UCSD-AML1 (cell line): ENCODE results near the gene ALG1L2.
"Not testable (repeated sequence)": the region's sequence is repeated elsewhere in the genome, so short reads cannot be mapped to it uniquely, and the experiment has no call there.

Experiments used
- DNase-seq: peaks from one replicate; lab custom pipeline; 2025; ENCODE audit not compliant: unreplicated experiment; lab: John Stamatoyannopoulos, UW

The ALG1L2 gene

GRCh38 chr3:130093741-130094391 is 12.2 kb downstream of the ALG1L2 start:
- DNase-seq = peak; percentile 67

DNA sequence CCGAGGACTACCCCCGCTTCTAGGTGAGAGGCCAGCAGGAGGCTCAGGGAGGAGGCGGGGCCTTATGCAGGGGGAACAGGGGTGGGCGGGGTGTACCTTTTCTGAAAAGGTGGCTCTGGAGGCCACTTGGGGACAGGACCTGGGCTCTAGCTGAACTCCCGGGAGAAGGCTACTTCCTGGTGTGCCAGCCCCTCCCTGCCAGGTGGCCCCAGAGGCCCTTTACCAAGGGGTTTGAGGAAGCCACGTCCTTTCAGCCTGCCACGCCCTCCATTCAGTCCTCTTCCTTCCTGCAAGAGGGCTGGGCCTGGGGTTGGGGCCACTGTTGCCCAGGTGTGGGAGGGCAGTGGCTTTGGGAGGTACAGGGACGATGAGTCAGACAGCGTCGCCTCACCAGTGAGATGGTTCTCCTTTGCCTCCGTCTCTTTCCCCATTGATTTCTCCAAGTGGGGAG is 12.9 kb downstream of the ALG1L2 start:
- peak; percentile 49 for DNase-seq

GRCh38 chr3:130095858-130096257 is 14.2 kb downstream of the ALG1L2 start:
- not testable (repeated sequence) for DNase-seq

- not testable (repeated sequence) for DNase-seq
These were observed 15.5 kb downstream of the ALG1L2 start for GRCh38 chr3:130097096-130097495.

DNA sequence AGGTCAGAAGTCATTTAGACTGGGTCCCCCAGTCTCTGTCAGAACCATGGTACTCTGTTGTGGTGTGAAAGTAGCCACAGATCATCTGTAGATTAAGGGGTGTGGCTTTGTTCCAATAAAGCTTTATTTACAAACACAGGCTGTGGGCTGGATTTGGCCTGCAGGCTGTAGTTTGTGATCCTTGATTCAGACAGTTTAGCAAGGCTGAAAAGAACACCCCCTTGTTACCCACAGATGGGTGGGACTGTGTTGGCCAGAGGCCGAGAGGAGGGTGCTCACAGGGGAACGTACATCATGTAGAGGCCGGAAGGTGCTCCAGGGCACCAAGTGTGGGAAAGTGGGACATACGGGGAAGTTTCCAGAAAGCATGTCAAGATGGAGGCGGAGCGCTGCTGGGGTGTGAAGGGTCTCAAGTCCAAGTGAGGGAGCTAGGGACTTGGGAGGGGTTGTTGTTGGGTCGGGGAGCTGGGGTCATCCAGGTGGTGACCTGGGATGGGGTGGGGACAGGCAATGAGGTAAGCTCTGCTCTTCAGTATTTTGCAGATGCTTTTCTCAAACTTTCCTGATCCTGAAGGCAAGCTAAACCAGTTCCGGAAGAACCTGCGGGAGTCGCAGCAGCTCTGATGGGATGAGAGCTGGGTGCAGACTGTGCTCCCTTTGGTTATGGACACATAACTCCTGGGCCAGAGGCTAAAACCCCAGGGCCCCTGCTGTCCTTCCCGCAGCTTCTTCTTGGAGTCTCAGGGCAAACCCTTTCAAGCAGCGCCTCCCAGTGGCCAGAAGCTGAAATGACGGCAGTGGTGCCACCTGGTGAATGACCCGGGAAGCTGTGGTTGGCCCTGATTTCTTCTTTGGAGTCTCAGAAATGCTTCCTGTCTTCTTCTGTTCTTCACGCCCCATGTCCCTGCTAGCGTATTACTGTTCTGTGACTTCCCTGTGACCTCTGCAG is 16.3 kb downstream of the ALG1L2 start:
- not testable (repeated sequence) for DNase-seq

GRCh38 chr3:130098639-130099385 is 17.2 kb downstream of the ALG1L2 start:
- DNase-seq = not testable (repeated sequence)

GRCh38 chr3:130102545-130102944 is 20.9 kb downstream of the ALG1L2 start:
- DNase-seq = not testable (repeated sequence)

DNA sequence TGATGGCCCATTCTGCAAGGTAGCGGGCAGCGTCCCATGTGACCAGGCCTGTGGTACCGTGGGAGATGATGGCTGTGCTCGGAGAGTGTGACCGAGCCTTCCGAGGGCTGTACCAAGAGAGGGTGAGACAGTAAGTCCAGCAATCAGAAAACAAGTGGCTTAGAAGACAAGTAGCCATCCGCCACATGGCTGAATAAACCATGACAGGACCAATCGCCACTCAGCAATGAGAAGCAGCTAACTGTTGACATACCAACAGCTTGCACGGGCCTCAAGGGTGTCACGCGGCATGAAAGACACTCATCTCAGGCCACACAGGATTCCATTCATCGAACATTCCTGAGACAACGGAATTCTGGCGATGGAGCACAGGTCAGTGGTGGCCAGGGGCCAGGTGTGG is 22.6 kb downstream of the ALG1L2 start:
- DNase-seq = not testable (repeated sequence)

- DNase-seq = not testable (repeated sequence)
These were observed 25.8 kb downstream of the ALG1L2 start for GRCh38 chr3:130107333-130107995.

DNA sequence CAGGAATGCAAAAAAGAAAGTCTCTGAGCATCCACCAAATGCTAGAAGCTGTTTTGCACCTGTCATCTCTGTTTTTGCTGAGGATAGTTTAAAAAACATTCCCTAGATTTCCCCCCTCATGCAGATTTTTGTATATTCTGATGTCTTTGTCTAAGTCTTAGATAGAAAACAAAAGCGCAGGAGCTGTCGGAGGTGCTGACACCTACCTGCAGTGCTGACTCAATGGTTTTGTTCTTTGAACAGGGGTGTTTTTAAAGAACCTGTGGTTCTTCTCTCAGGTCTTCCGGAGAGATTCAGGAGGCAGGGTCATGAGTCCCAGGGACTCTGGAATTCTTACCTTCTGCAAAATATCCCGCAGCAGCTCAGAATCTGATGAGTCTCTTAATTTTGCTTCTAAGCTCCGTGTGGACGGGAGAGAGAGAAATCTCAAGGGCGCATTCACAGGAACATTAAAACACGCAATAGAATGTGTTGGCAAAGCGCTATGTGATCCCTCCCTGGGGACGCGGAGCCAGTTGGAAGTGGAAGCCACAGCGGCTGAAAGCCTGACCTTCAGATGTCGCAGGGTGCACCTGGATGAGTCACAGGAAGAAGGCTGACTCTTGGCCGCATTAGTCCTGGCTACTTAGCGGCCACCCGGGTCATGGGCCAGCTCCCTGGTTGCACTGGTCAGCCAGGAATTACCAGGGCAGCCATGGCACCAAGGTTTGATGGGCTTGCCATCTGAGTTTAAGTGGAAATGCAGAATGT is 27.4 kb downstream of the ALG1L2 start:
- not testable (repeated sequence) for DNase-seq

- DNase-seq = not testable (repeated sequence)
These were observed 28.9 kb downstream of the ALG1L2 start for GRCh38 chr3:130110386-130111169.

DNA sequence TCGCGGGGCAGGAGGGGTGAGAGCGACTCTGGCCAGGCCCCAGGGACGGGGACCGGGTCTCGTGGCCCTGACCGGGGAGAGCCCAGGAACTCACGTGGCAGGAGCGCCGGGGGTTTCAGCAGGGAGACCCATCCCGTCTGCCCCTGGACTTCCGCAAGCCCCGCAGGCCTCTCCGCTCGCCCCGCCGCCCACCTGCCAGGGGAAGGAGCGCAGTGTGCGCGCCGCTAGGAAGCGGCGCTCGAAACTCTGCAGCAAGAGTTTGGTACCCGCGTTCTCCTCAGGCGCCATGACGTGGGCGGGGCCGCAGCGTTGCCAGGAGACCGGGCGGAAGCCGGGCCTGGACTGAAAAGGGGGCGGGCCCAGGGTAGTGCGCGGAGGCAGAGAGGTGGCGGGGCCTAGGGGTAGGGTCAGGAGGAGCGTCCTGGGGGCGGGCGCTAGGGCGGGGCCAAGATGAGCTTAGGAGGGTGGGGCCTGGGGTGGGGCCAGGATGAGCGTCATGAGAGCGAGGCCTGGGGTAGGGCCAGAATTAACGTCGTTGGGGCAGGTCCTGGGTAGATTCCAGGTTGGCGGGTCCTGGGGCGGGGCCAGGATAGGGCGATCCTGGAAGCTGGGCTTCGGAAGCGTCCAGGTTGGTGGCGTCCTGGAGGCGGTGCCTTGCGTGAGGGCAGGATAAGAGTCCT is 29.7 kb downstream of the ALG1L2 start:
- peak; percentile 100 for DNase-seq

DNA sequence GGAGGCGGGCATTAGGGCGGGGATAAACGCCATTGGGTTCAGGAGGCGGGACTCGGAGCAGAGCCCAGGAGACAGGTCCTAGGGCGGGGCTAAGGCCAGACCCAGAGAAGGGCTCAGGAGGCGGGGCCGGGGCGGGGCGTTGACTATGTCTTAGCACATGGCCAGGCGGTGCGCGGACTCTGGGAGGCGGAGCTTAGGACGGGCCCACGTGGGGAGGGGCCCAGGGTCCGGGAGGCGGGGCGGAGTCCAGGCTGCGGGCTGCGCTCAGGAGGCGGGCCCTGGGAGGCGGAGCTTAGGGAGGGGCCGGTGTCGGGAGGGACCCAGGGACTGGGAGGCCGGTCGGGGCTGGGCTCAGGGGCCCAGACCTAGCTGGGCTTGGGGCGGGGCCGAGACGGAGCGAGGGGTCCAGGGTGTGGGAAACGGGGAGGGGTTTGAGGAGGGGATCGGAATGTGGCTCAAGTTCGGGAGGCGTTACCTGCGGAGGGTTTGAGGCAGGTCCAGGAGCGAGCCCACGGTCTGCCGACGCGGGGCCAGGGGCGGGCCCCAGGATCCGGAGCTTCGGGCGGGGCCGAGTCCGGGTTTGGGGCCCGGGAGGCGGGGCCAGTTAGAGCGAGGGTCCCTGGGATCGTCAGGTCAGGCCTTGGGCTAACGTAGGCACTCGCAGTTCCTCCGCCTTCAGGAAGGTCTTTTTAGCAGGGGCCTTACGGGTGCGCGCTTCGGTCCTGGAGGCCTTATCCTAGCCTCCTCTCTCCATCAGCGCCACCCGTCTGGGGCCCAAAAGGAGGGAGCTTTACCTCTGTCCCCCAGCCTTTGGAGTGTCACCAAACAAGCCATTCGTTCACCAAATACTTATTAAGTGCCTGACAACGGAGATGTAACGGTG is 30.5 kb downstream of the ALG1L2 start:
- DNase-seq = peak; percentile 100

- DNase-seq = not testable (repeated sequence)
These were observed 31.1 kb downstream of the ALG1L2 start for GRCh38 chr3:130112748-130113073.

GRCh38 chr3:130115400-130115799 is 33.8 kb downstream of the ALG1L2 start:
- not testable (repeated sequence) for DNase-seq

- DNase-seq = no peak
These were observed 36.3 kb downstream of the ALG1L2 start for GRCh38 chr3:130117933-130118332.

DNA sequence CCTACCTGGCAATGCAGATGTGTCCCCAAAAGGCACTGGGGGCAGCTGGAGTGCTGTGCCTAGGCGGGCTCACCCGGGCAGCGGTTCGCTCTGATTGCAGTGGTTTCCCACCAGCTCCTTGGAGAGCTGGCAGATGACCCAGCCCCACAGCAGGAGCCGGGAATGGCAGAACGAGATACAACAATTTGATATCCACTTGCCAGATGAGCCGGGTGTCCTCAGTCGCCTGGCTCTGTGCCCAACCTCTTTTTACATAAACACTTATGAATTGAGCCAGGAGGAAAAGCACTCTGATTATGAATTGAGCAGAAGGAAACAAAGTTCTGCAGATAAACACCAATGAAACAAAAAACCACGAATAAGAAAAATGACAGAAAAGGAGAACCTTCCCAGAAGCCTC is 38.2 kb downstream of the ALG1L2 start:
- not testable (repeated sequence) for DNase-seq

GRCh38 chr3:130120291-130120690 is 38.7 kb downstream of the ALG1L2 start:
- DNase-seq = not testable (repeated sequence)
